ENCODE measurements around the gene BAZ2B. TPM values are rescaled to one million over a fixed set of nuclear protein-coding genes. Genes with fewer than 3 reads are reported as not detected.

BAZ2B gene
- polyA plus RNA-seq, 1 of the 3 experiments (the other 2 are of a cell fraction) = 10.2 TPM

DNA sequence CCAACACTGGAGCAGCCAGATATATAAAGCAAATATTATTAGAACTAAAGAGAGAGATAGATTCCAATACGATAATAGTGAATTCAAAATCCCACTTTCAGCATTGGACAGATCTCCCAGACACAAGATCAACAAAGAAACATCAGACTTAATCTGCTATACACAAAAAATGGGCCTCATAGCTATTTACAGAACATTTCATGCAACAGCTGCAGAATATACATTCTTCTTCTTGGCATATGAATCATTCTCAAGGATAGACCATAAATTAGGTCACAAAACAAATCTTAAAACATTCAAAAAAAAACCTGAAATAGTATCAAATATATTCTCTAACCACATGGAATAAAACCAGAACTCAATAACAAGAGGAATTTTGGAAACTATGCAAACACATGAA lies 23.8 kb upstream of the BAZ2B start:
- POLR2A ChIA-PET = no interaction called here
- peaks cover 0 to 4% of the 10 kb centered on the region in 2 experiments; a peak in 1 of 4 replicates for H3K4me1 ChIP-seq (ENCODE audit: control insufficient read depth in 1 of 2, insufficient read depth in 2 of 2, low read depth in 1 of 2, low read length in 1 of 2)
- H3K36me3 ChIP-seq (replicated peaks in 1 of 2; ENCODE audit: control insufficient read depth in 1 of 2, insufficient read depth in 2 of 2, low read length in 1 of 2) = no peaks in the 10 kb centered on the region
- H3K9me2 ChIP-seq = no peaks in the 10 kb centered on the region
- H3K27ac ChIP-seq (ENCODE audit: low read depth in 2 of 2, low read length in 1 of 2) = no peak overlapping the region
- no peaks in the 10 kb centered on the region for H4K20me1 ChIP-seq (ENCODE audit: insufficient read depth)
- peaks cover 21% of the 10 kb centered on the region for H3F3A ChIP-seq (replicated peaks; ENCODE audit: insufficient read depth)
- no peaks in the 10 kb centered on the region for H3K27me3 ChIP-seq (ENCODE audit: insufficient read depth)
- no peak overlapping the region for H2AFZ ChIP-seq (ENCODE audit: low read depth)
- H3K4me3 ChIP-seq (ENCODE audit: low read depth in 2 of 2, low read length in 1 of 2) = no peak overlapping the region
- WGBS (ENCODE audit: low lambda C conversion rate) = 91% methylated on average over 1 of the region's 1 CpG
- CTCF ChIA-PET = no interaction called here
- H3K9ac ChIP-seq = no peak overlapping the region
- no peak overlapping the region for H3K4me2 ChIP-seq
- H3K79me2 ChIP-seq (ENCODE audit: insufficient read depth) = no peaks in the 10 kb centered on the region
- no peak for DNase-seq
- H3K9me3 ChIP-seq = peaks cover 17% of the 10 kb centered on the region
- TF ChIP-seq MEF2A (IDR thresholded peaks at IDR 0.05; ENCODE audit: borderline replicate concordance, low read depth) (no peak), EZH2phosphoT487 (IDR thresholded peaks at IDR 0.05; ENCODE audit: borderline replicate concordance, low read depth) (no peak), TCF12 (IDR thresholded peaks at IDR 0.05) (no peak), TEAD4 (IDR thresholded peaks at IDR 0.05; ENCODE audit: borderline replicate concordance, insufficient read depth) (no peak), FOSL2 (IDR thresholded peaks at IDR 0.05; ENCODE audit: borderline replicate concordance, low read depth) (no peak), CHD2 (IDR thresholded peaks at IDR 0.05; ENCODE audit: low read length, partially characterized antibody) (no peak), RAD21 (IDR thresholded peaks at IDR 0.05; ENCODE audit: low read length) (no peak), CTCF (IDR thresholded peaks at IDR 0.05) (no peak), RFX5 (IDR thresholded peaks at IDR 0.05; ENCODE audit: low read length) (no peak), RCOR1 (IDR thresholded peaks at IDR 0.05; ENCODE audit: low read length) (no peak), SMC3 (IDR thresholded peaks at IDR 0.05; ENCODE audit: low read depth, low read length) (no peak), GABPA (IDR thresholded peaks at IDR 0.05; ENCODE audit: low read depth) (no peak), JUND (IDR thresholded peaks at IDR 0.05) (no peak), POLR2AphosphoS5 (IDR thresholded peaks at IDR 0.05; ENCODE audit: low read depth, low read length) (no peak), ELF1 (IDR thresholded peaks at IDR 0.05) (no peak), EP300 (IDR thresholded peaks at IDR 0.05; ENCODE audit: borderline replicate concordance in 1 of 2, low read depth in 1 of 2, low read length in 1 of 2) (no peak), MXI1 (IDR thresholded peaks at IDR 0.05; ENCODE audit: low read depth, low read length) (no peak), FOXJ3 (CRISPR knock-in tag; IDR thresholded peaks at IDR 0.05) (no peak)
- TF ChIP-seq, protein P1, sequence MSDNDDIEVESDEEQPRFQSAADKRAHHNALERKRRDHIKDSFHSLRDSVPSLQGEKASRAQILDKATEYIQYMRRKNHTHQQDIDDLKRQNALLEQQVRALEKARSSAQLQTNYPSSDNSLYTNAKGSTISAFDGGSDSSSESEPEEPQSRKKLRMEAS (IDR thresholded peaks at IDR 0.05; ENCODE audit: low read depth) = no peak

GRCh38 chr2:159639712-159640111 lies 23.4 kb upstream of the BAZ2B start:
- H3K4me3 ChIP-seq (ENCODE audit: low read depth in 2 of 2, low read length in 1 of 2) = no peak overlapping the region
- peaks cover 21% of the 10 kb centered on the region for H3F3A ChIP-seq (replicated peaks; ENCODE audit: insufficient read depth)
- H3K36me3 ChIP-seq (replicated peaks in 1 of 2; ENCODE audit: control insufficient read depth in 1 of 2, insufficient read depth in 2 of 2, low read length in 1 of 2) = no peaks in the 10 kb centered on the region
- H3K9ac ChIP-seq = no peak overlapping the region
- H2AFZ ChIP-seq (ENCODE audit: low read depth) = no peak overlapping the region
- H3K27ac ChIP-seq (ENCODE audit: low read depth in 2 of 2, low read length in 1 of 2) = no peak overlapping the region
- H3K79me2 ChIP-seq (ENCODE audit: insufficient read depth) = no peaks in the 10 kb centered on the region
- no peaks in the 10 kb centered on the region for H3K9me2 ChIP-seq
- no peaks in the 10 kb centered on the region for H3K27me3 ChIP-seq (ENCODE audit: insufficient read depth)
- H3K4me1 ChIP-seq (ENCODE audit: control insufficient read depth in 1 of 2, insufficient read depth in 2 of 2, low read depth in 1 of 2, low read length in 1 of 2) = peaks cover 0 to 4% of the 10 kb centered on the region in 2 experiments; a peak in 1 of 4 replicates
- DNase-seq = no peak
- peaks cover 17% of the 10 kb centered on the region for H3K9me3 ChIP-seq
- no peaks in the 10 kb centered on the region for H4K20me1 ChIP-seq (ENCODE audit: insufficient read depth)
- ChIA-PET POLR2A (no interaction called here), CTCF (no interaction called here)
- no peak overlapping the region for H3K4me2 ChIP-seq
- TF ChIP-seq, protein P1 (IDR thresholded peaks at IDR 0.05; ENCODE audit: low read depth) = no peak
- TF ChIP-seq FOXM1 (IDR thresholded peaks at IDR 0.05; ENCODE audit: low read depth) = no peak
- no peak for TF ChIP-seq ZBTB33 (IDR thresholded peaks at IDR 0.05; ENCODE audit: borderline replicate concordance, low read depth)
- TF ChIP-seq RFX5 (IDR thresholded peaks at IDR 0.05; ENCODE audit: low read length) = no peak
- no peak for TF ChIP-seq EZH2phosphoT487 (IDR thresholded peaks at IDR 0.05; ENCODE audit: borderline replicate concordance, low read depth)
- no peak for TF ChIP-seq RCOR1 (IDR thresholded peaks at IDR 0.05; ENCODE audit: low read length)
- TF ChIP-seq NFIC (IDR thresholded peaks at IDR 0.05; ENCODE audit: borderline replicate concordance) = no peak
- no peak for TF ChIP-seq JUND (IDR thresholded peaks at IDR 0.05)
- TF ChIP-seq CTCF (IDR thresholded peaks at IDR 0.05) = no peak
- no peak for TF ChIP-seq RXRA (IDR thresholded peaks at IDR 0.05; ENCODE audit: borderline replicate concordance, low read depth)
- no peak for TF ChIP-seq SMC3 (IDR thresholded peaks at IDR 0.05; ENCODE audit: low read depth, low read length)
- TF ChIP-seq TEAD4 (IDR thresholded peaks at IDR 0.05; ENCODE audit: borderline replicate concordance, insufficient read depth) = no peak
